NCI-H510A treated with DMSO at 0.1 percent for 48 hours (cell line): ENCODE results near the gene SETD2.

Experiments
- DNase-seq: peaks from one replicate; lab custom pipeline; 2025; lab: John Stamatoyannopoulos, UW

The SETD2 gene

DNA sequence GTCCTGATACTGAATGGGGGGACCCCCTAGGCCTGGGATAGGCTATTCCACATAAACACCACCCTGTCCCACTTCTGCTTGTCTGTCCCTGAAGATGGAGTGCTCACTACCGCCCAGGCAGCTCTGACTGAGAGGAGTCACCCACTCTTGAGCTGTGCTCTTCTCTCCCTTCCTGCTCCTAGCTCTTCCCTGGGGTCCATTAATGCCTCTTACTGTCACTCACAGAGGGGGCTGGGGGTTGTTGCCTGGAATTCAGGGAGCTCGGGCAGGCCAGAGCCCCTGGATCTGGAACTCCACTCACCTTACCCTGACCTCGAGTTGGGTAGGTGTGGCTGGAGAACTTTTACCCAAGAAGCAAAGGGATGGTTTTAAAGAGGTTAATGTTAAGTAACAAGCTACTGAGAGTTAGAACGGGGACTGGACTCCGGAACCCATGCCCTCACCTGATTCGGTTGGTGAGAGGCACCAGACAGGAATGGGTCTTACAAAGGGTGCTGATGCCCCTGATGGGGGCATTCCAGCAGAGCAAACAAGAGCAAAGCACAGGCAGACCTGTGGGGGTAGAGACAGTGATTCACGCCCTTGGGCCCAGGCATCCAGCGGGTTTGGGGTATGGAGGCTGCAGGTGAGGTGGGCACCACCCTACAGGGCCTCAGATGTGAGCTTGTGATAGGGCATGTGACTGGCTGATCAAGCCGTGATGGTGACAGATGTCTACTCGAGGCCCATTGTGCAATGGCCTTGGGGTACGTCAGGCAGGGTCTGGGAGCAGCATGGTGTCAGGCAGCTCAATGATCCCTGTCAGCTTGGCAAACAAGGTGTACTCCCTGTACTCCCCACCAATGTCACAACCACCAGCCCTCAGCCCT lies 179.1 kb downstream of the SETD2 start:
- no peak for DNase-seq

DNA sequence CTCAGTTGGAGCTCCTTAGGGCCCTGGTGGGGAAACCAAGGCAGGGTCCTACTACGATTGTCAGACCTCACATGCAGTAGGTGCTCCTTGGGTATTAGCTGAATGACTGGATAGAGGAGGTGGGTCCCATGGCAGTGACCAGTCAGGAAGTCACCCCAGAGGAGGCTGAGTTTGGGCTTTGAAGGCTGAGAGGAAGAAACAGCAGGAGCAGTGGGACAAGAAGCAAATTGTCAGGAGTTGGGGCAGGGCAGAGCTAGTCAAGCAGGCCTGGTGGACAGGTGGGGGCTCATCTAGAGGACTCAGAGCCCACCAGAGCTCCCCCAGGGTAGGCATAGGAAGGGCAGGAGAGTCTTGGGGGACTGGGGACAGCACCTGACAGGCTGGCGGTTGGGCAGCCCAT lies 181.4 kb downstream of the SETD2 start:
- DNase-seq, result no peak

- DNase-seq, result peak; percentile 70
Measured at GRCh38 chr3:46981932-46982471, 181.9 kb downstream of the SETD2 start.

DNA sequence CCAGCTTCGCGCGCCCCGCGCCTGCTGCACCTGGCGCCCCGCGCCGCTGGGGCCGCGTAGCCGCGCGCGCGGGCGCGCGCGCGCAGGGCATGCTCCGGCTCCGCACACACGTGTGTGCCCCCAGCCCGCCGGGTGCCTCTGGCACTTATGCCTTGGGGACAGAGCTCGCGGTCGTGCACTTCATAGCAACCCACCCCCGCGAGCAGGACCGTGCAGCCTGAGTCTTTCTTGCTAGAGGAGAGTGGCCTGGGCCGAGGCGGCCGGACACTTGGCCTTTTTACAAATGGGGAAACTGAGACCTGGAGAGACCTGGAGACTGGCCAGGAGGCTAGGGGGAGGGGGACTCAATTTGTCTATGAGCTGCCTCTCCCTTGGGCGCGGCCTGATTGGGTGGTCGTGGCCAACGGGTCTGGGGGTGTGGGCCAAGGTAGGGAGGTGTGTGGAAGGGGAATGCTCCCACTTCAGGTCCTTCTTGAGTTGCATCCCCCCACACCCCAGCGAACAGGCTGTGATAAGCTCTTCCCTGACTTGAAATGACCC lies 183.9 kb downstream of the SETD2 start:
- DNase-seq, result no peak

DNA sequence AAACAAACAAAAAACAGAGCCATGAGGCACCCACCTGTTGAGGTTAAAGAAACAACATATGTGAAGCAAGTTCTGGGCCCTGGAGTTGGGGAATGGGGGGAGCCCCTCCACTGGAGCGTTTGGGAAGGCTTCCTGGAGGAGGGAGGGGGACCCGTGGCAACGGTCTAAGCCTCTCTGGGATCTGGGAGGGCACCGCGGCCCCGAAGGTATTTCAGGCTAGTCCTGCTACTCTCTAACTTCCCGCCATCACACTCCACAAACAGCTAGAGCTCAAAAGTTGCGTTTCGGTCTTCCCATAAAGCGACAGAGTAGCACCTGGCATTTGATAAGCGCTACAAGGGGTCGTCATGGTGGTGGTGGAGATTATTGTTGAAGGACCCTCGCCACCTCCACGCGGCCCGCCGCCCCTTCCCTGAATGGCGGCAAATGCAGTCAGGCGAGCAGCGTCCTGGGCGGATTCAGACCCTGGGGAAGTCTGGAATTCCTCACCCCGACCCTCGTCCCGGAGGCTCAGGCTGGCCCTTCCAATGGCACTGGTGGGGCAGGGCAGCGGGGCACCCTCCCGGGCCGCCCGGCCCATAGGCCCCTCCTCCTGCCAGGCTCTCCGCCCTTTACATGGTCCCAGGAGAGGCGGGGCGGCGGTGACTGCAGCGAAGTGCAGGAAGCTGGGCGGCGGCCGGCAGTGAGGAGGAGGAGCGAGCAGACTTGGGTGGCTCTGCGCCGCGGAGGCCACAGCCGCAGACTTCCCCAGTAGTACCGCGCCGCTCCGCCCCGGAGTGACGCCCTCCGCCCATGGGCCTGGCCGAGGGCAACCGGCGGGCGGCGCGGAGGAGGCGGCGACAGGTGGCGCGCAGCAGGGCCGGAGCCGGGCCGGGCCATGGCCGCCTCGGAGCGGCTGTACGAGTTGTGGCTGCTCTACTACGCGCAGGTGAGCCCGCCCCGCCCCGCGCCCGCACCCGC lies 184.6 kb downstream of the SETD2 start, which contains the start of gene NBEAL2:
NBEAL2 (plus strand) TSS at position 682 of the 960 bp plus-strand sequence; CDS start at position 878, 196 bp downstream.
- peak; percentile 88 for DNase-seq

- no peak for DNase-seq
Measured at GRCh38 chr3:46978381-46978780, 185.5 kb downstream of the SETD2 start.

GRCh38 chr3:46977811-46978195 lies 186.1 kb downstream of the SETD2 start:
- DNase-seq, result no peak

DNA sequence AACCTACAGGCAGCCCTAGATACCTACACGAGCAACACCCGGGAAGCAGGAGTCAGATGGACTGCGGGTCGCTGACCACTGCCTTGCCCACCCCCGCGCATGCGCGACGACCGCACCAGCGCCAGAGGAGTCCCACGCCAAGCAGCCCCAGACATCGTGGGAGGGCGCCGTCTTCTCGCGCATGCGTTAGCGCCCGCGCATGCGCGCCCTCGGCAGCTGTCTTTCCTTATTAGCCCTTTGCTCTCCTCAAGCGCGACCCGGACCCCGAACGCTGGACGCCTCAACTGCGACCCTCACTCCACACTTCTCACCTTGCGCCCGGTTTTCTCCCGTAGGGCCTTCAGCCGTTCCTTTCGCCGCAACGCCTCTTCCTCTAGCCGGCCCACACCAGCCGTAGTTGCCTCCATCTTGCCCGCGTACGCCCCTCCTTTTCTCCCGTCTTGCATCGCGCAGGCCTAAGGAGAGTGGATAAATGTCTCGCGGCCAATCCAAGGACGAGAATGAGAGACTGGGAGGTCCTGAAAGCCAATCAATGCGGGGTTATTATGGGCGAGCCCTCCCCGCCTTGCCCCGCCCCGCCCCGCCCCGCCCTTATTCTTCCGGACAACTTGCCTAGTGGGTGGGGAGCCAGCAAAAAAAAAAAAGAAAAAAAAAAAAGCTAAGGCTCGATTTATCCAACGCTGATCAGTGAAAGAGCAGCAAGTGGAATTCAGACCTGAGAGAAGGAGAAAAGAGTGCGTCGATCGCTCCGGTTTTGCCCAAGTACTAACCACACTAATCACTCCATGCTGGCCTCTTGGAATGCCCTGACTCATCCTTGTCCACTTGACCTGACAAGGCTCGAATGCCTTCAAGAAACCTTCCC lies 187.4 kb downstream of the SETD2 start, which contains the start of gene CCDC12:
CCDC12 (minus strand) TSS at position 420 of the 865 bp plus-strand sequence; CDS start at position 407, 13 bp downstream.
- peak; percentile 95 for DNase-seq

- DNase-seq, result no peak
Measured at GRCh38 chr3:46974421-46975171, 189.3 kb downstream of the SETD2 start.

DNA sequence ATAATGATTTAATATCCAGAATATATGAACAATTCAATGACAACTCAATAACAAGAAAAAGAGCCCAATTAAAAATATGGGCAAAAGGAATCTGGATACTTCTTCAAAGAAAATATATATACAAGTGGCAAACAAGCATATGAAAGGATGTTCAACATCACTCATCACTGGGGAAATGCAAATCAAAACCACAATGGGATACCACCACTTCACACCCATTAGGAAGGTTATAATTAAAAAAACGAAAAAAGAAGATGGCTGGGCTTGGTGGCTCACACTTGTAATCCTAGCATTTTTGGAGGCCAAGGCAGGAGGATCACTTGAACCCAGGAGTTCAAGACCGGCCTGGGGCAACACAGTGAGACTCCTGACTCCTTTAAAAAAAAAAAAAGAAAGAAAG lies 191.5 kb downstream of the SETD2 start:
- no peak for DNase-seq

GRCh38 chr3:46971742-46972141 lies 192.2 kb downstream of the SETD2 start:
- no peak for DNase-seq

GRCh38 chr3:46971151-46971550 lies 192.8 kb downstream of the SETD2 start:
- DNase-seq, result no peak

DNA sequence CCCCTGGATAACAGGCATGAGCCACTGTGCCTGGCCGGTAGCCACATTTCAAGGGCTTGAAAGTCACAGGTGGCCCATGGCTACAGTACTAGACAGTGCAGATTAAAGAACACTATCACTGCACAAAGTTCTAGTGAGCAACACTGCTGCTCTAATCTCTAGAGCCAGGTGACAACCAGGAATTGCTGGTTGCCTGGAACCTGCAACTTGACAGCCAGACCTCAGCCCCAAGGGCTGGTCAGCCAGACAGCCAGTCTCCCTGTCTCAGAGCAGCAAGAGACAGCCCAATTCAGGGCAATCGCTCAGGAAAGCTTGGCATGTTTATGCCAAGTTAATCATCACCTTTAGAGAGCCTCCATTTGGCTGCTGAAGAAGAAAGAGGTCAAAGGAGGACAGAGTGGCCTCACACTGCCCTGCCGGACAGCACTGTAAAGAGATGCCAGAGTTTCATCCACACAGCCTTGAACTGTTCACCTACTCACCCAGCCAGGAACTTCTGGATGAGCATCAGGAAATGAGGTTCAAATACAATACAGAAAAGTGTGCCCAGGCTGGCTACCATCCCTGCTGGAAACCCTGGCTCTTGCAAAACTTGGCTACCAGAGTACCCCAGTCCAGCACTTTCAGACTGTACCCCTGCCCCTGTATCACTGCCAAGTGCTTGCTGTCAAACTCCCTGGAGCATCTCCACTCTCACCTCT lies 193.4 kb downstream of the SETD2 start:
- no peak for DNase-seq

- no peak for DNase-seq
Measured at GRCh38 chr3:46968783-46969428, 195.0 kb downstream of the SETD2 start.

DNA sequence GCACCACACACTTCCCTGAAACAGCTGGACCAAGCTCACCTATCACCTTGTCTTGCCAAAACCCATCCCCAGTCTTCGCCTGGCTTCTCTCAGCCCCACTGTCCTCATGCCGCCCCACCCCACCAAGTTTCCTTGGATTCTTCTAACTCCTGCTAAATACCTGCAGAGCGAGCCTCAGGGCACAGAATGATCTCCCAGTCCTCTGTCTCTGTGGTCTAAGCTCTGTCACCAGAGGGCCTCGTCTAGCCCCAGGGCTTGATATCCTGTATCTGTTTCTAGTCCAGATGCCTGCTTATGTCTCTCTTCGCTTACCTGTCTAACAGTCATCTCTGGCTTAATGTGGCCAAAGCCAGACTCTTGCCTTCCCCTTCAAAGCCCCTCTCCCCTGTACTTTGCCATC lies 197.1 kb downstream of the SETD2 start:
- DNase-seq, result no peak
